NCI-H748 (cell line): ENCODE results near the gene PROX1.

Source experiments
- DNase-seq: peaks from one replicate; lab custom pipeline; 2025; ENCODE audit not compliant: unreplicated experiment; lab: John Stamatoyannopoulos, UW

PROX1 gene

GRCh38 chr1:214018386-214019268, 30.9 kb downstream of the PROX1 start:
- peak; percentile 92 for DNase-seq

DNA sequence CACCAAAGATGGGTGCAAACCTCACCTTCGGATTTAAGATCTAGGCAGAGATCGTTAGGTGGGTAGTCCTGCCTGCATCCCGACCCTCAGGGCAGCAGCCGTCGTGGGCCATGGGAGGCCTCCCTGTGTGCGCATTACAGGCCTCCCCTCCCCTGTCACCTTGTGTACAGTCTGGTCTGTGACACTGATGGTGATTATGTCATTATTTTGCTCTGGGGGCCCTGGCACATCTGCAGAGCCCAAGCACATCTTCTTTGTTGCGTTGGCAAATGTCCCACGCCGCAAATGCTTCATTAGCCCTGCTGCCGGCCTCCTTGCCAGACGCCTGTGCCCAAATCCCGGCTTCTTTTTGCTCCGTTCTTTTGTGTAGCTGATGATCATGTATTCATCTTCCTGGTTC, 31.7 kb downstream of the PROX1 start:
- peak; percentile 82 for DNase-seq

- DNase-seq: no peak
Measured at GRCh38 chr1:214021321-214021720, 33.5 kb downstream of the PROX1 start.

DNA sequence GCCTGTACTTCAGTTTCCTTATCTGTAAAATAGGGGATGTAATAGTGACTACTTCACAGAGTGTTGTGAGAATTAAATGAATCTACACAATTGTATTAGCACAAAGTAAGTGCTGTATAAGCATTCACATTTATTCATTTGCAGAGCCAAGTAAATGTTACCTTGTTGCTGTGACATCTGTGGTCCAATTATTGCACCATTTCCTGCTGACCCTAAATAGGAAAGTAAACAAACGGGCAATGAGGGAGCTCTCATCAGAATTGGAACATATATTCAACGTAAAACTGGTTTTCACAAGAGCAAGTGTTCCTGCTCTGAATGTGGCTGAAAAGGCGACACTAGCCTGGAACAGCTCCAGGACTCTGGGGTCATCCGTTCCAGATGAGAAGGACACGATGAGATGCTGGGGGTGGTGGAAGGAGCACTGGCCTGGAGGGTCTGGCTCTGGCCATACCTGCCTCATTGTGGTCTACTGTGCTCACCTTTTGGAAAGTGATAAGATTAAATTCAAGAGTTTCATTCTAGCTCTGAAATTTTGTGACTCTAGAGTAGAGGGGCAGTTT, 34.5 kb downstream of the PROX1 start:
- peak; percentile 89 for DNase-seq

DNA sequence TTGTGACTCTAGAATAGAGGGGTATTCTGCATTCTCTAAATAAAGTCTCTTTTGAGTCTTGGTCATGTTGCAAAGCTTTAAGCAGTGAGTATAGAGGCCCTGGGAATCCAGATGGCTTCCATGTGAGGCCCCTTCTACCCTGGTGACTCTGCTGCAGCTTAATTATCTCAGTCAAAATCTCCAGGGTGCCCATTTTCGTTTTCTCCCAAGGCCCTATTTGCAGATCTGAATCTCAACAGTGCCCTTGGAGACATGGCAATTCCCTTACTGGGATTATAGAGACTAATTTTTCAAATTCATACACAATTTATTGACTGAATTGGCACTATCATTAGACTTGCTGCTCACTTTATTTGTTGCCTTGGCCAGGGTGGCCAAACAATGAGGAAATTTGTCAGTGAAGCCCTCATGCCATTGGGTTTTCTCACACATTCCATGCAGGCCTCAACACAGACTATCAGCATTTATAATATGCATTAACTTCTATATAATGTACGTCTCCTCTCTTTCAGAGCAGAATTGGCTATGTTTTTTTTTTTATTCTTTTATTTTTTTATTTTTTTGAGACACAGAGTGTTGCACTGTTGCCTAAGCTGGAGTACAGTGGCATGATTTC, 35.1 kb downstream of the PROX1 start:
- no peak for DNase-seq

- DNase-seq: no peak
Measured at GRCh38 chr1:214026985-214027384, 39.2 kb downstream of the PROX1 start.

GRCh38 chr1:214027498-214027897, 39.7 kb downstream of the PROX1 start:
- no peak for DNase-seq

DNA sequence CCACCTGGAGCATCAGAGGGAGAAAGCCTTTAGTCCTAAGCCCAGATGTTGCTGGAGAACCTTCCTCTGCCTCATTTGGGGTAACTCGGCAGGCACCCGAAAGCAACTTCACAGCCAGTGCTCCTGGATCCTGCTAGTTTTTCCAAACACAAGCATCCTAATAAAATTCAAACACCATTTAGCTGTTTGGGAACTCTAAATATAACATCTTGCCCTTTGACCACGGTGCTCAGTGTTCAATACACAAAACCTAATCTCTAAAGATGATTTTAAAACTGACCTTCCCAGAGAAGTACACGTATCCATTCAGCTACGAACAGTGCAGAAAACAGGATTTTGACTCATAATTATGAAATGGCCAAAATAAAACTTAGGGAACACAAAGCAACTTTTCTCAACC, 40.3 kb downstream of the PROX1 start:
- DNase-seq: no peak

GRCh38 chr1:214028649-214029406, 41.1 kb downstream of the PROX1 start:
- DNase-seq: no peak

DNA sequence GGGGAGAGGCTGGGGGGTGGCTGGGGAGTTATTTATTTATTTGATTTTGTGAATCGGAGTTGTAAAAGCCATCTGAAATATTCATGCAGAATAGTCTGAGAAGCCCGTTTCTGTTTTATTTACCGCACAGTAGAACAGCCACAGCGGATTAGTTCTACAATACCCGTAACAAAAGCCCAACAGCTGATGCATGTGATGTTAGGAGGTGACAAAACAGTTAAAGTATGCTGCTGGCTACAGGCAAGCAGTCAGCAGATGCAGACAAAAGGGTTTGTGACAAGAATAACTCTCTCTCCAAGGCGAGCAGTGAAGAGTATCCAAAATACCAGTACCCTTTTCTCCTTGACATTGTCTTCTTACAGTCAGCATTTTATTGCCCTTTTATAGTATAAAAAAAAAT, 42.0 kb downstream of the PROX1 start:
- DNase-seq: no peak

DNA sequence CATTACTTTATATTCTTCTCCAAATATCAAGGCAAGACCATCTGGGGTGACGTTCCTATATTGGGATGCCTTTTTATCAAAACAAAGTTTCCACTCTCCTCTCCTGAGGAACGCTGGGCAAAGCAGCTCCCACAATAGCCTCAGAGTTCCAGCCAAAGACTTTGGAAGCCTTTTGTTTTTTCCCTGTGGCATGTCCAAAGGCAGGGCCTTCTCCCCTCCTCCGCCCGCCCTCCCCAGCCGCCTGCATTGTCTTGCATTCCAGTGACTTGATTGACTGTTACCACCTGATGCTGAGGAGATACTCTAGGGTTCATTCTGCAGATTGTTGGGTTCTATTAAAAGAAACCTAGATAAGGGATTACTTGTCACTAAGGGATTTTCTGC, 43.5 kb downstream of the PROX1 start:
- DNase-seq: no peak

DNA sequence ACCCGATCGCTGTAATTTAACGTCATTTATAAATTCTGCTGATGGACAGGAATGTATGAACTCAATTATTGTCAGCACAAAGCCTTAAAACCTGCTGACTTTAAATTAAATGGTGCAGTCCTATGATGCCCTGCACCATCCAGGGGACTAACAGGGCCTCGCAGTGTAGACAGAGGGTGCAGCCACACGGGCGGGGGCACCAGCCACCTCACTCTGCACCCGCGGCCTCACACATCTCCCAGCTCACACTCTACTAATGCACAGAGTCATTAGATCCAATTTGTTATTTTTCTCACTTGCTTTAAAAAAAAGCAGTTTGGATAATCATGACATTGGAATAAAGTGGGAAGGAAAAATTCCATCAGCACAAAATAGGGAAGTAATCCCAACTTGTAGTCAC, 49.7 kb downstream of the PROX1 start:
- no peak for DNase-seq

DNA sequence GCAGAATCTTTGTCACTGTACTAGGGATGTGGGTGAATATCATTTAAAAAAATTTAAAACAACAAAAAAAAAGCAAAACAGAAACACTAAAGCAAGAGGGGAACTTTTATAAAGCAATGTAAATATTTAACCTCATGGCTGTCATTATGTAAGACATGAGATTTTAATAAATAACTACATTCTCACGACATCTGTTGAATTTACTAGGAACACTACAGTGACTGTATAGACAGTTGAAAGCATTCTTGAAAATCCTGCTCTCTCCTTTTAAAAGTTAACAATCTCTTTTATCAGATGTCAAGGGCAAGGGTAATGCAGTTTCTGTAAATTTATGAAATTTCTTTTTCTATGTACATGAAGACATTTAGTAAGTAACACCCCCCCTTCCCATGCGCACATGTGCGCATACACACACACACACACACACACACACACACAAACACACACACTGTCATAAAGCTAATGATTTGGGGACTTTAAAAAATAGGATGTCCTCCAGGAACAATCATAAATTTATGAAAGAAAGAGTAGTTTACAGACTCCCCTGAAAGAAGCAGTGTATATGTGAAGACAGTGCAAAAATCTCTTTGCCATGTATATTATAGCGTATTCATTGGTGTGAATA, 51.7 kb downstream of the PROX1 start:
- no peak for DNase-seq

DNA sequence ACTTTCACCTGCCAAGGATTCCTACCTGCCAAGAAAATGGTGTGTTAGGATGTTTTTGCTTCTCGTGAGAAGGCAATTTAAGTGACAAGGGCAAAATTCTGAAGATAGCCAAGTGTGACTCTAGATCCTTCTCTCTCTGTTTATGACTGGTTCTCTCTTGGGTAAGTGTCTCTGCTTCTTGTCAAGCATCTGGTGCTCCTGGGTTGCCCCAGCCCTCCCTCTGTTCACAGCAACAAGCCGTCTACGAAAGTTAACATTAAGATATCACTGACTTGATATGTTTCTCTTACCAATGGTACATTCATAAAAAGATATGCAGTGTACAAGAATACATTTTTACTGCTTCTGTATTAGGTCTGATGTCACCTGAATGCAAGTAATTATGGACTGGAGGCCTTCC, 55.4 kb downstream of the PROX1 start:
- no peak for DNase-seq

- peak; percentile 67 for DNase-seq
Measured at GRCh38 chr1:214044438-214045214, 56.9 kb downstream of the PROX1 start.

DNA sequence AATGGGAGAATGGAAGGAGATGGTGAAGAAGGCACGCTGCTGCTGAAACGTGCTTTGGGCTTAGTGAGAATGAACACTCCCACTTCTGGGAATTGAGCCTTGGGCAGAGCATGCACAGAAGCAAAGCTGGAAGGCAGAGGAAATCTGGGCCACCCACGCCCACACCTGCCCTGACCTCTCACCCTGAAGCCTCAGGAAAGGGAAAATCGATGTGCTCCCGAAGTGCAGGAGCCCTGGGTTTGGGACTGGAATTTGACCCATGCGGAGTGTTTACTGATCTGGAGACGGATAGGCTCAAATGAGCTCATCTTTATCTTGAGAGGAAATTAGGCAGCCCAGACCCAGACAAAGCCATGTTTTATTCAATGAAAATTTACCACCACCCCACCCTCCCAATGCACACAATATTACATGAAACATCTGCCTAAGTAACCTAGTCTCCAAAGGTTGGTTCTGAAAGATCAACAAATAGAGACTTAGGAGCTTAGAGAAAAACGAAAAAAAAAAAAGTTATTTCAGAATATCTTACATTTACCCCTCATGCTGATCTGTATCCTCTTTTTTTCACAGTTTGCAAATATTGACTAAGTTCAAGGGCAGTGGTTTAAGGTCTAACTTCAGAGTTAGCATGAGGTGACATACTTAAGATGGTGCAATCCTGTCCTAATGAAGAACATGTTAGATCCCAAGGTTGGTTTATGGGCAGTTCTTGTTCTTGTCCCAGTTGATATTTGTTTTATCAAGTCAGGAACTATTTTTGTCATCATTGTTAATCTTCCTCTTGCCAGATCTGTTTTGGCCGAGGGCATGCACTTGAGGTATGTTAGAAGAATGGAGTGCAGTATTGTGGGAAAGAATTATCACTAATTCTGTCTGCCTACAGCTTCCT, 63.0 kb downstream of the PROX1 start:
- peak; percentile 92 for DNase-seq

DNA sequence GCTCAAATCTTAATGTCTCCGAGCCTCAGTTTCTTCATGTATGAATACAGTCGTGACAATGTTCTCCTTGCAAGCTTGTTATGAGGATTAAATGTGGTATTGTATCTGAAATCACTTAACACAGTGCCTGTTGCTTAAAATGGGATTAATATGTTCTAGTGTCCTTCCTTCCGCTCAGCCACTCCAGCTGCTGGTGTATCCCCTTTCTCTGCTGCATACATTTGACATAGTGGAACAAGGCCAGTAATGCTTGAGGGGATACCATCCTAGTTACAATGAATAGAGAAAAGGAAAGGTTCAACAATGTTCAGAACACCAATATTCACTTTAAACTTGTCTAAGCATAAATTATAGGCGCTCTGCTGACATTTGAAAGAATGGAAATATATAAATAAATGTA, 64.0 kb downstream of the PROX1 start:
- no peak for DNase-seq

GRCh38 chr1:214058076-214058475, 70.3 kb downstream of the PROX1 start:
- DNase-seq: no peak

DNA sequence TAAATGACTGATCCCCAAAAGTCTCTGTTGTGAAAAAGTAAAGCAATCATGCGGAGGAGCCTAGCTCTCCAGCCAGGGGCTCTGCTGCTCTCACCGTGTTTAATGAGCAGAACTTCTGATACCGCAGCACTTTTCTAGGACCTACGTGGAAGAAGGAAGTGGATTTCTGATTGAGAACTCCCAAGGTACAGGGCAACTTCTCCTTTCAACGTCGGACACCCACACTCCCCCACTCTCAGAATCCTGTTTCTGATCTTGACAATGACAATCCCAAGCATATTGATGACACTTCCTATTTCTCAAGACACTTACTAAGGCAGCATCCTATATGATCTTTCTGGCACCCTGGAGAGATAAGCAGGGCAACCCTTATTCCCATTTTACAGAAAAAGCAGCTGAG, 78.4 kb downstream of the PROX1 start:
- DNase-seq: no peak
